H7 (cell line): ENCODE measurements around the gene HEATR9. TPM values are rescaled to one million over a fixed set of nuclear protein-coding genes. Genes with fewer than 3 reads are reported as not detected.

Experiments used
- DNase-seq: peaks from one replicate; pipeline ENCODE4 v3.0.0; 2012
- H3K27me3 ChIP-seq: 2 replicates; pipeline ENCODE4 v1.6.0; 2011; ENCODE audit warnings: mild to moderate bottlenecking, low read length; ENCODE audit not compliant: control insufficient read depth, insufficient read depth
- H3K36me3 ChIP-seq: replicated peaks from 2 replicates; pipeline ENCODE4 v1.5.1; 2011; ENCODE audit warnings: low read length; ENCODE audit not compliant: control insufficient read depth, insufficient read depth
- H3K4me3 ChIP-seq: 2 replicates; pipeline ENCODE4 v1.5.1; 2011; ENCODE audit warnings: low read depth, mild to moderate bottlenecking, control low read depth, low read length, moderate library complexity; ENCODE audit not compliant: insufficient read depth
- total RNA-seq: library from RNA; depleted of rRNA; stranded (reverse); fragments of >200 nt; shearing (Covaris generic); gene quantifications from 2 replicates; pipeline ENCODE4 v1.2.3, GENCODE V29; 2014; rRNA removed

HEATR9 gene, protein sequence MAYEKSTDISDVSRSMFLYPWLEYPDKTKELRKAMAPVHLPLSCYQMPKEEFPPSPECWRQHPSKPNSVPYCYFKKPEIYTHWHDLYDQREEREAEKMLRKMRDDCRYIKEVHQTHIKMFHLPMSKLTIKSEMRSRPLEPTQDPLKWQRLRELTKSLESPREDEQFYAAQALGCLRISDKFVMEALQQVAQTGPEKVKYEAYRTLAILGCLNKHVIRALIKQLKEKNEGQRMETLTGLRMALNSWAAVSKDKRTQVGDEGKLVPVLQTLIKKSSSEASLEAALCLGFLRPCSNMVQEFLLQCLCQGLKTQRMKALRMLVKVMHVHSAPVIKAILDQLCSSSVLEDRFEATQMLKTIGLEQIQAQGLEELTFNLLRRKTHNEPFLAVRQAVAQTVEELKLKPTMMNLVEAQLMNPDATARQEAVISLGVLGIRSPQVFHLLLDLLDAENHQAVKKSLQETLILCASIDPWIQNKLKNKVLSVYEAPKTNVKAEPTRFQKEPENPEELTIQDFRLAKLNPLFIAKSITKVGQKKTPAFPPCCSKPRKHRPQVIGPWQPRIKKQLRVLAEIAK
- total RNA-seq = not detected in 2 replicates

DNA sequence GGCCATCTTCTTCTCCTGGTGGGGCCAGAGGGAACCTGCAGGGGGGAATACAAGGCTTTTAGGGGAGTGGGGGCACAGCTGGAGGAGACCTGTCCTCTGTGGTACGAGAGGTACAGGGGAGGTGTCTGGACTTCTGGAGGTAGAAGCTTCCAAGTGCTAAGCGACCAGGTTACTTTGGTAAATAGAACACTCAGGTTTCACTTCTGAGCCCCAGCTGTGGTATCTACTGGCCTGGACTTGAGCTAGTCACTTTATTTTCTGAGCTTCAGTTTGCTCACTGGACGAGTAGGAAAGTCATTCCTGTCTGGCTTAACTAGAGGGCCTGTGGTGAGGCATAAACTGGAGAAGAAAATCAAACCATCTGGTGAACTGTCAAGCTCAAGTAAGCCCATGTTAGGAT lies at the start of gene HEATR9:
Gene HEATR9 (minus strand): TSS at position 155 of the 400 bp plus-strand sequence. CDS start 149 bp downstream, at position 6.
- no peak for DNase-seq
- no peak within 1 kb of the TSS for H3K4me3 ChIP-seq
- no peaks in the 10 kb centered on the region for H3K27me3 ChIP-seq
- no peaks in the 10 kb centered on the region for H3K36me3 ChIP-seq

DNA sequence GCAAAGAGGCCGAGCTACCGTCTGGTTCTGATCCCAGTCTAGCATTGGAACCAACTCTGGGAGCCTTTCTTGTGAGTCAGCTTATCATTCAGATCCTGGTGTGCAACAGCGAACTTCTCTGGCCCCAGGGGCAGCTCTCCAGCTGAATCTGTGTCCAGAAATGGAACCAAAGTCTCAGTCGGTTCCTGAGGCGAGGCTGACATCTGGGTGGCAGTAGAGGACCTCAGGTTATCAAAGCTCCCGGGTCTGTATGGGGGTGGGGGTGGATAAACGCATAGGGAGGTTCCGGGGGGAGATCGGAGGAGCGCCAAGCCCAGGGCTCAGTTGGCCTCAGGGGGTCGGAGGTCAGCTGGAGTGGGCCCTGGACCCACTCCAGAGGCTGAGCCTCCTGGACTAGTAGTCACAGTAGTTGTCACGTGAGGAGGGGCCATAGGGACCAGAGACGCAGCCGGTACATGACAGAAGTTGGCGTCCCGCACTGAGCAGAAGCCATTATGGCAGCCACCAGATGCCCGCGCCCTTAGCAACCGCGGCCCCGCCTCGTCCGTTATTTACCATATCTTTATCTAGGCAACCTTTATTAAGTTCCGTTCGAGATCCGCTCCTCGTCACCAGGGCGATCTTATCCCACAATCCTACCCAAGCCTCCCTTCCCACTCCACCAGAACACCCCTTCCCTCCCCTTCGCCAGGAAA lies 49.0 kb upstream of the HEATR9 start:
- Histone ChIP-seq H3K4me3 (no peak overlapping the region), H3K36me3 (no peaks in the 10 kb centered on the region), H3K27me3 (no peaks in the 10 kb centered on the region)
- DNase-seq = no peak

DNA sequence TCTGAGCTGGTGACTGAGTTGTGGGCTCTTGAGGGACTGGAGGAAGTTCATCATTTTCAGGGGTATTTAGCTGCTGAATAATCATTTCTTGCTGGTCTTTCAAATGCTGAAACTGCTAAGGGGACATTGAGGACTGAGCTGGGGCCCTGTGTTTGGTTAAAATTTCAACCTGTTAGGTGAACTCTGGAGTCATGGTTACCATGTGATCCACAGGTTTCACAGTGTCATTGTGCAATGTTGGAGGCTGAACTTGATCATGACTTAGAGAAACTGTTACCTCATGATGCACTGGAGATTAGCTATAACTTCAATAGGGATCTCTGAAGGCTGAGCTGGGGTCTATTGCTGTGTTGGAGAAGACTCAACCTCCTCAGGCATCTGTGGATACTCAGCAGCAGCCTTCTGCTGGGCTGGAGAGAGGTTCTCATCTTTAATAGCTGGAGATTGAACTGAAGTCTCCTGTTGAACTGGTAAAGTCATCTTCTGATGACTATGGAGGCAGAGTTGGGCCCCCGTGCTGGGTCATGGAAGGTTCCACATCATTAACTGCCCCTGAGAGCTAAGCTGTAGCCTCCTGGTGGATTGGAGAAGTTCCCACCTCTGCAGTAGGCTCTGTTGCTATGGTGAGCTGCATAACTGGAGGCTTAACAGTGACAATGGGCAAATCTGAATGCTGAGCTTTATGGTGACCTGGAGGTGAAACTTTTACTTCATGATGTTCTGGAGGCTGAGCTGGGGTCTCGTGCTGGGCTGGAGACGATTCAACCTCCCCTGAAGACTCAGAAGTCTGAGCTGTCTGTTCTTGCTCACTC lies 46.7 kb upstream of the HEATR9 start:
- Histone ChIP-seq H3K36me3 (no peaks in the 10 kb centered on the region), H3K27me3 (no peaks in the 10 kb centered on the region), H3K4me3 (no peak overlapping the region)
- DNase-seq = no peak

DNA sequence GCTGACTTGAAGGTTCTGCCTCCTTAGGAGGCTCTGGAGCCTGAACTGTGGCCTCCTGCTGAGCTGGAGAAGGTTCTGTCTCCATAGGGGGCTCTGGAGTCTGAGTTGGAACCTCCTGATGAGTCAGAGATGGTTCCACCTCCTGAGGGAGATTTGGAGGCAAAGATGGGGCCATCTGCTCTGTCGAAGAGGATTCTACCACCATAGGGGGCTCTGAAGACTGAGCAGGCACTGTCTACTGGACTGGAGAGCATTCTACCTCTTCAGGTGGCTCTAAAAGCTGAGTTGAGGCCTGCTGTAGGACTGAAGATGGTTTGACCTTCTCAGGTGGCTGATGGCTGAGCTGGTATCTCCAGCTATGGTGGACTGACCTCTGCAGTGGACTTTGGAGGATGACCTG lies 45.7 kb upstream of the HEATR9 start:
- Histone ChIP-seq H3K4me3 (no peak overlapping the region), H3K36me3 (no peaks in the 10 kb centered on the region), H3K27me3 (no peaks in the 10 kb centered on the region)
- DNase-seq = no peak

DNA sequence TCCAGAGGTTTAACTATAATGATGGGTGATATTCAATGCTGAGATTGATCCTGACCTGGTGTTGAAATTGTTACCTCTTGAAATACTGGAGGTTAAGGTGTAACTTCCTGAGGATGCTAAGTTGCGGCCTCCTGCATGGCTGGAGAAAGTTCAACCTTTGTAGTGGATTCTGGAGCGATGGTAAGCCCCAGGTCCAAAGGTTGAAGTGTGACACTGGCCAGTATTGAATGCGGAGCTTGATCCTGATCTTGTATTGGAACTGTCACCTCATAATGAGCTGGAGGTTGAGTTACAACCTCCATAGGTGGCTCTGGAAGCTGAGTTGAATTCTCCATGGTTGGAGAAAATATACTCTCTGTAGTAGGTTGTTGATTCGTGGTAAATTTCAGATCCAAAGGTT lies 44.9 kb upstream of the HEATR9 start:
- H3K36me3 ChIP-seq = no peaks in the 10 kb centered on the region
- no peak overlapping the region for H3K4me3 ChIP-seq
- no peak for DNase-seq
- H3K27me3 ChIP-seq = no peaks in the 10 kb centered on the region

DNA sequence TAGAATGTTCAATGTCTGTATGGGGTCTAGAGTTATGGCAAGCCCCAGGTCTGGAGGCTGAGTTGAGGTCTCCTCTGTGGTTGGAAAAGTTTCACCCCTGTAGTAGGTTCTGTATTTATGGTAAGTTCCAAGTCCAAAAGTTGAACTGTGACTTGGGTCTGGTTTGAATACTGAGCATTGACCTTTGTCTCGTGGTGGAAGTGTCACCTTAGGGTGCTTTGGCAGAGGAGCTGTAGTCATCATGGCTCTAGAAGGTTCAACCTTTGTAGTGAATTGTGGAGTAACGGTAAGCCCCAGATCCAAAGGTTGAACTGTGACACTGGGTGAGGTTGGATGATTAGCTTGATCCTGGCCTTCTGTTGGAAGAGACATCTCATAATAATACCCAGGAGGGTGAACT lies 44.3 kb upstream of the HEATR9 start:
- no peaks in the 10 kb centered on the region for H3K36me3 ChIP-seq
- H3K27me3 ChIP-seq = no peaks in the 10 kb centered on the region
- no peak for DNase-seq
- H3K4me3 ChIP-seq = no peak overlapping the region

DNA sequence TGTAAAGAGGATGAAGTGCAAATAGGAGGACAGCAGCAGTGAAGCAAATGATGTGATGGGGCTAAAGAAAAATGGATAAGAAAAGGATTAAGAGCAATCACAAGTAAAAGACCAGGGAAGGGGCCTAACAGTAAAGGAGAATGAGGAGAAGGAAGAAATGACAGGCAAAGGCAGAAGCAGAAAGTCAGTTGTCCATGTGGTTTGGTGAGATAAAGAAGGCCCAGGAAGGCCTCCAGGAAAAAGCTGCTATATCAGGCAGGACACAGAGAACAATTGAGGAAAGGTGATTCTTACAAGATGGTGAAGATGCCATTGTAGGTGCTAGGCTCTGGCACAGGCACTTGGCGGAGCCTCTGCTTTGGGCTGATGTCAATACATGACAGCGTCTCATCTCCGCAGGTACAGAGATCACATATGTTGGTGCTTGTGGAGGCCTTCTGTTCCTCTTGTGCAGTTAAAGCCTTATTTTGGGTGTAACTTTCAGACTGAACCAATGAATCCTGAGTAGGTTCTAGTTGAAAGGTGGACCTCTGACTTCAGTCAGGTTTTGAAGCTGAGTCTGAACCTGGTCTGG lies 43.7 kb upstream of the HEATR9 start:
- no peak overlapping the region for H3K4me3 ChIP-seq
- no peak for DNase-seq
- no peaks in the 10 kb centered on the region for H3K27me3 ChIP-seq
- no peaks in the 10 kb centered on the region for H3K36me3 ChIP-seq

DNA sequence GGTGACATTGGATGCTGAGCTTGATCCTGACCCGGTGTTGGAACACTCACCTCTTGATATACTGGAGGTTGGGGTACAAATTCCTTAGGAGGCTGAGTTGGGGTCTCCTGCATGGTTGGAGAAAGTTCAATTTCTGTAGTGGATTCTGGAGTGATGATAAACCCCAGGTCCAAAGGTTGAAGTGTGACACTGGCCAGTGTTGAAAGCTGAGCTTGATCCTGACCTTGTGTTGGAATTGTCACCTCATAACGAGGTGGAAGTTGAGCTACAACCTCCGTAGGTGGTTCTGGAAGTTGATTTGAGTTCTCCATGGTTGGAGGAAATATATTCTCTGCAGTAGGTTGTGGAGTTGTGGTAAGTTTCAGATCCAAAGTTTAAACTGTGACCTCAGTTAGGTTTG lies 40.7 kb upstream of the HEATR9 start:
- Histone ChIP-seq H3K4me3 (no peak overlapping the region), H3K27me3 (no peaks in the 10 kb centered on the region), H3K36me3 (no peaks in the 10 kb centered on the region)
- no peak for DNase-seq

DNA sequence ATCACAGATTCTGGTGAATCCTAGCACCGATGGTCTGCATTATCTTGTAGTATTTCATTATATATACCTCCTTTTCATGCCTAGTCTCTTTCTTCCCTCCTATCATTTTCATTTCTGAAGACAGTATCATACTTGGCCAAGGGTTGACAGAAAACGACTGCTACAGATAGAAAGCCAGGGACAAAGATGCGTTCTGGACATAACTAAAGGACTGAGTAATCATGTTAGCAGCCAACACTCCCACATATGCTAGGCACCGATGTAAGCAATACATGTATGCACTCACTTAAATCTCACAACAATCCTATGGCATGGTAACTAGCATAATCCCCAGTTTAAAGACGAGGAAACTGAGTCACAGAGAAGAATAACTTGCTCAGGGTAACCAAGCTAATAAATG lies 39.0 kb upstream of the HEATR9 start:
- H3K27me3 ChIP-seq = no peaks in the 10 kb centered on the region
- H3K36me3 ChIP-seq = no peaks in the 10 kb centered on the region
- no peak overlapping the region for H3K4me3 ChIP-seq
- DNase-seq = no peak

DNA sequence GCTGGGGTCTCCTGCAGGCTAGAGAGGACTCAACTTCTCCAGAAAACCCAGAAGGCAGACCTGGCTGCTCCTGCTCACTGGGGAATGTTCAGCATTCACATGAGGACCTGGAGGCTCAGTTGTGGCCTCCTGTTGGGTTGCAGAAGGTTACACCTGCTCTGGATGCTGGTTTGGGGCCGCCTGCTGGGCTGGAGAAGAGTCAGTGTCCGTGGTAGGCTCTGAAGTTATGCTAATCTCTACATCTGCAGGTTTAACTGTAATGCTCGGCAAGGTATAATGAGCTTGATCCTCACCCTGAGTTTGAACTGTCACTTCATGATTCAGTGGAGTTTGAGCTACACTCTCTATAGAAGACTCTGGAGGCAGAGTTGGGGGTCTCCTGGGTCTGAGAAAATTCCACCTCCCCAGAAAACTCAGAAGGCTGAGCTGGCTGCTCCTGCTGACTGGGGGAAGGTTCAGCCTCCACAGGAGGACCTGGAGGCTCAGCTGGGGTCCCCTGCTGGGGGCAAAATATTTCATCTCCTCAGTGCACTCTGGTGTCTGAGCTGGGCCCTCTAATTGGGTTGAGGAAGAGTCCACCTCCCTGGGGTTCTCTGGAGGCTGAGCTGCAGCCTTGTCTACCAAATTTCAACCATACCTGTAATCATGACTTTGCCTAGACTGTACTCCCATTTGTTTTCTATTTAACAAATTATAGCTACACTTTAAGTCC lies 38.4 kb upstream of the HEATR9 start:
- Histone ChIP-seq H3K27me3 (no peaks in the 10 kb centered on the region), H3K4me3 (no peak overlapping the region), H3K36me3 (no peaks in the 10 kb centered on the region)
- DNase-seq = no peak

DNA sequence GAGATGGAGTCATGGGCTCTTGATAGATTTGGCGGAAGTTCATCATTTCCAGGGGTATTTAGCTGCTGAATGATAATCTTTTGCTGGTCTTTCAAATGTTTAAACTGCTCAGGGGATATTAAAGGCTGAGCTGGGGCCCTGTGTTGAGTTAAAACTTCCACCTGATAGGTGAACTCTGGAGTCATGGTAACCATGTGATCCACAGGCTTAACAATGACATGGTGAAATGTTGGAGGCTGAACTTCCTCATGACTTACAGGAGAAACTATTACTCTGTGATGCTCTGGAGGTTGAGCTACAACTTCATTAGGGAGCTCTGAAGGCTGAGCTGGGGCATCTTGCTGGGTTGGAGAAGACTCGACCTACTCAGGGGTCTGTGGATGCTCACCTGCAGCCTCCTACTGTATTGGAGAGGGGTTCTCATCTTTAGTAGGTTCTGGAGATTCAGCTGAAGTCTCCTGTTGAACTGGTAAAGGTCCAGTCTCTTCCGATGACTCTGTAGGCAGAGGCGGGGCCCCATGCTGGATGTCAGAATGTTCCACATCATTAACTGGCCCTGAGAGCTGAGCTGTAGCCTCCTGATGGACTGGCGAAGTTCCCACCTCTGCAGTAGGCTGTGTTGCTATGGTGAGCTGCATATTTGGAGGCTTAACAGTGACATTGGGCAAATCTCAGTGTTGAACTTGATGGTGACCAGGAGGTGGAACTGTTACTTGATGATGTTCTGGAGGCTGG lies 37.7 kb upstream of the HEATR9 start:
- H3K4me3 ChIP-seq = no peak overlapping the region
- no peaks in the 10 kb centered on the region for H3K36me3 ChIP-seq
- H3K27me3 ChIP-seq = no peaks in the 10 kb centered on the region
- no peak for DNase-seq

DNA sequence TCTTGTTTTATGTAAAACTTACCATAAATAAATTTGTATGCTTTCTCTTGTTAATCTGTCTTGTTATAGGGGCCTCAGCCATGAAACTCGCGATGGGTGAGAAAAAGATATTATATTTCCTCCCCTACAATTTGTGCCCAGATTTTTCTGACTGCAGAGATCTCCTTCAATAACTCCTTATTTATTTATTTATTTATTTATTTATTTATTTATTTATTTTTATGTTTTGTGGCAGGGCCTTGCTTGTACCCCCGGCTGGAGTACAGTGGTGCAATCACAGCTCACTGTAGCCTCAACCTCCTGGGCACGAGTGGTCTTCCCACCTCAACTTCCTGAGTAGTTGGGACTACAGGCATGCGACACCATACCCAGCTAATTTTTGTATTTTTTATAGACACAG lies 34.8 kb upstream of the HEATR9 start:
- H3K27me3 ChIP-seq = no peaks in the 10 kb centered on the region
- no peaks in the 10 kb centered on the region for H3K36me3 ChIP-seq
- no peak for DNase-seq
- H3K4me3 ChIP-seq = no peak overlapping the region

DNA sequence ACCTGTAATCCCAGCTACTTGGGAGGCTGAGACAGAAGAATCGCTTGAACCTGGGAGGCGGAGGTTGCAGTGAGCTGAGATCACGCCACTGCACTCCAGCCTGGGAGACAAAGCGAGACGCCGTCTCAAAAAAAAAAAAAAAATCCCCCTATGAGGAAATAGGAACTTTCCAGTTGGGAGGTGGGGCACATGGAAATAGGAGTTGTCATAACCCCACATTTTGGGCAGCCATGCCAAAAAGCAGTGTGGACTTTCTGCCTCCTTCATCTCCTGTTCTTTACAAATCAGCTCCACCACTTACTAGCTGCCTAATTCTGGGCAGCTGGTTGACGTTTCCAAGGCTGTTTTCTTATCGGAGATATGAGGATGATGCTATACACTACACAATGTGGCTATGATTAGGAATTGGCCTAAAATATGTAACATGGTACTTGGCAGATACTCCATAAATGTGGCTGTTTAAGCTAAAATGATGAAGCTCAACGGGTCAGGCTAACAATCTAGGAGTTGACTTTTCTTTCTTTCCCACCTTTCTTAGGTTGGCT lies 33.0 kb upstream of the HEATR9 start:
- Histone ChIP-seq H3K27me3 (no peaks in the 10 kb centered on the region), H3K36me3 (no peaks in the 10 kb centered on the region), H3K4me3 (no peak overlapping the region)
- no peak for DNase-seq
